Measurements from ENCODE around the gene IRF1.
A peak's percentile ranks its signal among the peaks of the same experiment; 100 is the strongest.
"Not testable (repeated sequence)": the region's sequence is repeated elsewhere in the genome, so short reads cannot be mapped to it uniquely, and the experiment has no call there.

The IRF1 gene

DNA sequence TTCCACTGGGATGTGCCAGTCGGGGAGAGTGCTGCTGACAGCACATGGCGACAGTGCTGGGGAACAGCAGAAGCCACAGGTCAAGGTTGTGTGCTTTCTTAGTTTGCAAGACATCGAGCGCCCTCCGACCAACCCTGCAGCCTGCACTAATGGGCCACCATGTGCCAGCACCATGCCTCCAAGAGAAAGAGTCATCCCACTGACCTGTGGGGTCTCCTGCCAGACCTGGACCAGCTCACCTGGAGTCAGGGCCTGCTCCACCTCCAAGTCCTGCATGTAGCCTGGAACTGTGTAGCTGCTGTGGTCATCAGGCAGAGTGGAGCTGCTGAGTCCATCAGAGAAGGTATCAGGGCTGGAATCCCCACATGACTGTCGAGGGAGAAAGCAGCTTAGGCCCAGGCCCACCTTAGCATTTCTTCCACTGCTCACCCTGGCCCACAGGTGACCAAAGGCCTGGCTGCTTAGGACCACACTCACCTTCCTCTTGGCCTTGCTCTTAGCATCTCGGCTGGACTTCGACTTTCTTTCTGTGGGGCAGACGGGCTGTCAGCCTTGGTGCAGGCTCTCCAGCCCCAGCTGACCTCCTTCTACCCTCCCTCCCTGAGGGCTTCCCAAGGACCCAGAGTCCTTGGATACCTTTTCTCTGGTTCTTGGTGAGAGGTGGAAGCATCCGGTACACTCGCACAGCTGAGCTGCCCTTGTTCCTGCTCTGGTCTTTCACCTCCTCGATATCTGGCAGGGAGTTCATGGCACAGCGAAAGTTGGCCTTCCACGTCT lies 4.1 kb downstream of the IRF1 start:
- no peak for ATAC-seq (replicated peaks)
- Mint-ChIP-seq H3K27ac (peak overlapping the region; percentile 10), H3K9me3 (no peaks in the 10 kb centered on the region), H3K36me3 (peaks cover 35 to 49% of the 10 kb centered on the region in 2 donors), H3K4me1 (peaks cover 37 to 64% of the 10 kb centered on the region in 2 donors), H3K27me3 (no peaks in the 10 kb centered on the region), H3K4me3 (no peak overlapping the region)
- no peak for DNase-seq

DNA sequence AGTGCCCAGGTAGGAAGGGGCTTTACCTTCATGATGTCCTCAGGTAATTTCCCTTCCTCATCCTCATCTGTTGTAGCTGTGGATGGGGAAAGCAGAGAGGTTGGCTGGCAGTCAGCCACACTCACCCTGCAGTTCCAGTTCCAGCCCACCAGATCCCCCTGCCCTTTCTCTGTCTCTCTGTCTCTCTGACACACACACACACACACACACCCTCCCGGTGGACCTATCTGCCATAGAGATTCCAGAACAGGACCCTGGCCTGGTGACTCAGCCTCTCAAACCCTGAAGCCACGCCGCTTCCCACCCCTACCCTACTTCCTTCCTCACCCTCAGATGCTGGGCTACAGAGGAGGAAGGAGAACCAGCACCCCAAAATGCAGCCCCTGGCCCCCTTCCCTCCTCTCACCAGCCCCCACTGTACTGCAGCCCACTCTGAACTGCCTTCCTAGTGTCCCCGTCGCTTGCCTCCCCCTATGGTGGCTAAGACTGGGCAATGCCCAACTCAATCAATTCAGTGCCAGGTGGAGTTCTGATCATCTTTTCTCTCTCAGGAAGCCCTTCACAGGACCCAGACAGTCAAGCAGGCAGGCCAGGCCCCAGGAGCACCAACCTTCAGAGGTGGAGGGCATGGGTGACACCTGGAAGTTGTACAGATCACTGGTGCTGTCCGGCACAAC lies 4.8 kb downstream of the IRF1 start:
- Mint-ChIP-seq H3K9me3 (no peaks in the 10 kb centered on the region), H3K27me3 (no peaks in the 10 kb centered on the region), H3K36me3 (peaks cover 37 to 57% of the 10 kb centered on the region in 2 donors), H3K27ac (peak overlapping the region; percentile 84), H3K4me1 (peaks cover 37 to 61% of the 10 kb centered on the region in 2 donors), H3K4me3 (no peak overlapping the region)
- ATAC-seq (replicated peaks) (no peak), DNase-seq (no peak)

DNA sequence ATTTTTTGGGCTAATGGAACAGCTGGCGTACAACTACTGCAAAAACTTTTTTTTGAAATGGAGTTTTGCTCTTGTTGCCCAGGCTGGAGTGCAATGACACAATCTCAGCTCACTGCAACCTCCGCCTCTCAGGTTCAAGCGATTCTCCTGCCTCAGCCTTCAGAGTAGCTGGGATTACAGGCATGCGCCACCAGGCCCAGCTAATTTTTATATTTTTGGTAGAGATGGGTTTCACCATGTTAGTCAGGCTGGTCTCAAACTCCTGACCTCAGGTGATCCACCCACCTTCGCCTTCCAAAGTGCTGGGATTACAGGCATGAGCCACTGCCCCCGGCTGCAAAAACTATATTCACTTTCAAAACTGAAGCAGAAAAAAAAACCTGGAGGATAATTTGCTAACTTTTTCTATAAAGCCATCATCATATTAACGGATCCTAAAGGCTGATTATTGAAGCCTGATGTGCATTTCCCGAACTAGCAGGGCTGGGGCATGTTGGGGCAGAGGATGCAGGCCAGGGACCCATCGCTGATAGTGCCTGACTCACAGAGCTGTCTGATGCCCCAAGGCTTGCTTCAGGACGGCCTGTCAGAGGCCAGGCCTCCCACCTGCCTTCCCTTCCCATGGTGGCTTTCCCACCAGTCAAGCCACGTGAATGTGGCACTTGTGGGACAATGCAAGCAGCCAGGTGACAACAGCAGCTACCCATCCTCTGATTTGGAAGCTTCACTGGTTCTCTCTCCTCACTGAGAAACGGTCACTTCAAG lies 5.5 kb downstream of the IRF1 start:
- not testable (repeated sequence) for H3K4me3 Mint-ChIP-seq; H3K9me3 Mint-ChIP-seq; H3K27me3 Mint-ChIP-seq; DNase-seq; ATAC-seq (replicated peaks)
- peaks cover 39 to 67% of the 10 kb centered on the region in 2 donors for H3K4me1 Mint-ChIP-seq
- peak overlapping the region; percentile 37 for H3K27ac Mint-ChIP-seq
- H3K36me3 Mint-ChIP-seq = peaks cover 37 to 58% of the 10 kb centered on the region in 2 donors

DNA sequence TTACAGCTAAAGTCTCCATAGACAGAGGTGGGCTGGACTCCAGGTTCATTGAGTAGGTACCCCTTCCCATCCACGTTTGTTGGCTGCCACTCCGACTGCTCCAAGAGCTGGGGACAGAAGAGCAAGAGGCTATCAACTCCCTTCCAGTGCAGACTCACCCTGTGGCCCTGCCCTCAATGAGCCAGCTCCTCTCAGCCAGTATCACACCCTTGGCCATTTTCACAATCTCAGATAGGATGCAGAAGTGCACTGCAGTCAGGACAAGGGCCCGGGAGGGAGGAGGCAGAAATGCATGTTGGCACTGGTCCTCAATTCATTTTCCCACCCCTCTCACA lies 6.2 kb downstream of the IRF1 start:
- H3K36me3 Mint-ChIP-seq = peaks cover 37 to 51% of the 10 kb centered on the region in 2 donors
- no peaks in the 10 kb centered on the region for H3K27me3 Mint-ChIP-seq
- no peak for DNase-seq
- peak overlapping the region; percentile 1 for H3K27ac Mint-ChIP-seq
- no peak for ATAC-seq (replicated peaks)
- H3K9me3 Mint-ChIP-seq = no peaks in the 10 kb centered on the region
- peaks cover 40 to 67% of the 10 kb centered on the region in 2 donors for H3K4me1 Mint-ChIP-seq
- H3K4me3 Mint-ChIP-seq = no peak overlapping the region

DNA sequence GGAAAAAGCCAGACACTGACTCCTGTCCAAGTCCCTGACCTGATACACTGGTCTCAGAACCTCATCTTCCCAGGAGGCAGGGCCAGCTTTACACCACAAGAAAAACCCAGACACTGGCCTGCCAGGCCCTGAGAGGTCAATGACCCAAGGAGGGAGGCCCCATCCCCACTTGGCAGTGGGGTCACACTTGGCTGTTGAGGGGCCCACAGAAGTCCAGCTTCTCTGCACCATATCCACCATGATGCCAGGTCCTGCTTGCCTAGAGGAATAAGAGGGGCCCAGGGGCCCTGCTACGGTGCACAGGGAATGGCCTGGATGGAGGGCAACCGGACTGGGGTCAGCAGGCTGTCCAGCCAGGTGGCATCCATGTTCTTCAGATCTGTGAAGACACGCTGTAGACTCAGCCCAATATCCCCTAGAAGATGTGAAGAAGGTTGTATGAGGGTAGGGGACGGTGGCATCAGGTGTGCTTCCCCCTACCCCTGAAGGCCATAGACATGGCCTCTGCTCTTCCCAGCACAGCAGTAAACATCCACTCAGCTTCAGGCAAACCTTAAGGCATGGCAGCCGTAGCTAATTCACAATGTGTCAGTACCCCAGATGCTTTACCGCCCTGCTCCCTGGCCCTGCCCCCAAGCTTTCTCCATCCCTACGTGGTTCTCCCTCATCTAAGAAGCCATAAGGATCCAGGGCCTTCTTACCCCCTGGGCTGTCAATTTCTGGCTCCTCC lies 6.7 kb downstream of the IRF1 start:
- ATAC-seq (replicated peaks) = no peak
- no peak for DNase-seq
- Mint-ChIP-seq H3K27ac (peak overlapping the region; percentile 59), H3K9me3 (no peaks in the 10 kb centered on the region), H3K4me1 (peaks cover 39 to 67% of the 10 kb centered on the region in 2 donors), H3K4me3 (no peak overlapping the region), H3K27me3 (no peaks in the 10 kb centered on the region), H3K36me3 (peaks cover 37 to 48% of the 10 kb centered on the region in 2 donors)

DNA sequence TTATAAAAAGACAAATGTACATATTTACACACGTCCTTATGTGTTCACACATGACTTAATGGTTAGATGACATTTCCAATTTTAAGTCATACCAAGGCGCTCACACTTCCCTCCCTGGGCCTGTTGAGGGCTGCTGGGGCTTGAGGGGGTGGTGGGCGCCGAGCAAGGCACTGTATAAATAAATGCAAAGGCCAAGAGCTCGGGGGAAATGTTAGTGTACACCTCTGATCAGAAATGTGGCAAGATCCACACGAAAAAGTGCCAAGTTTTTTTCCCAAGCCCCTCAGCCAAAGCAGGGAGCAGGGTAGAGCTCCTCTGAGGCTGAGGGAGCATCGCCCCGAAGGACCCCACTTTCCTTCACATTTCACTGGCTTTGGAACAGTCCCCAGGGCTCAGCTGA lies 7.5 kb downstream of the IRF1 start:
- Mint-ChIP-seq H3K4me1 (peaks cover 42 to 67% of the 10 kb centered on the region in 2 donors), H3K27ac (no peak overlapping the region), H3K4me3 (no peak overlapping the region), H3K36me3 (peaks cover 35 to 47% of the 10 kb centered on the region in 2 donors), H3K9me3 (no peaks in the 10 kb centered on the region), H3K27me3 (no peaks in the 10 kb centered on the region)
- no peak for ATAC-seq (replicated peaks)
- DNase-seq = no peak

DNA sequence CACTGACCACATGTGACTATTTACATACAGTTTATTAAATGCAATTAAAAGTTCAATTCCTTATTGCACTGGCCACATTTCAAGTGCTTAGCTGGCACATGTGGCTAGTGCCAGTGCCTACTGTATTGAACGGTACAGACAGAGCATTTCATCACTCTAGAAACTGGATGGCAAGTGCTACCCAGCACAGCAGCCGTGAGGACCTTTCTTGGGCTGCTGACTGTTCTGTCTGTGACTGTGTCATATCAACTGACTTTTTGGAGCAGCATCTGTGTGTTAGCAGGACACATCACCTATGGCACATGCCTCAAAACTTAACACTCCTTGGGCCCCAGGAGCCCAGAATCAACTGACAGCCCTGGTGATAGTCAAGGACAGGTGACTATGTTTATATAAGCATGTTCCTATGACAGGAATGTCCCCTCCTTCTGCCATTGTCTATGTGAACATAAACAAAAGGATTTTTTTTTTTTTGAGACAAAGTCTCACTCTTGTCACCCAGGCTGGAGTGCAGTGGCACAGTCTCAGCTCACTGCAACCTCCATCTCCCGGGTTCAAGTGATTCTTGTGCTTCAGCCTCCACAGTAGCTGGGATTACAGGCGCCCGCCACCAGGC lies 8.9 kb downstream of the IRF1 start:
- H3K9me3 Mint-ChIP-seq = no peaks in the 10 kb centered on the region
- peaks cover 30 to 36% of the 10 kb centered on the region in 2 donors for H3K36me3 Mint-ChIP-seq
- no peaks in the 10 kb centered on the region for H3K27me3 Mint-ChIP-seq
- H3K4me1 Mint-ChIP-seq = peaks cover 47 to 67% of the 10 kb centered on the region in 2 donors
- H3K4me3 Mint-ChIP-seq = no peak overlapping the region
- ATAC-seq (replicated peaks) (no peak), DNase-seq (no peak)
- no peak overlapping the region for H3K27ac Mint-ChIP-seq

DNA sequence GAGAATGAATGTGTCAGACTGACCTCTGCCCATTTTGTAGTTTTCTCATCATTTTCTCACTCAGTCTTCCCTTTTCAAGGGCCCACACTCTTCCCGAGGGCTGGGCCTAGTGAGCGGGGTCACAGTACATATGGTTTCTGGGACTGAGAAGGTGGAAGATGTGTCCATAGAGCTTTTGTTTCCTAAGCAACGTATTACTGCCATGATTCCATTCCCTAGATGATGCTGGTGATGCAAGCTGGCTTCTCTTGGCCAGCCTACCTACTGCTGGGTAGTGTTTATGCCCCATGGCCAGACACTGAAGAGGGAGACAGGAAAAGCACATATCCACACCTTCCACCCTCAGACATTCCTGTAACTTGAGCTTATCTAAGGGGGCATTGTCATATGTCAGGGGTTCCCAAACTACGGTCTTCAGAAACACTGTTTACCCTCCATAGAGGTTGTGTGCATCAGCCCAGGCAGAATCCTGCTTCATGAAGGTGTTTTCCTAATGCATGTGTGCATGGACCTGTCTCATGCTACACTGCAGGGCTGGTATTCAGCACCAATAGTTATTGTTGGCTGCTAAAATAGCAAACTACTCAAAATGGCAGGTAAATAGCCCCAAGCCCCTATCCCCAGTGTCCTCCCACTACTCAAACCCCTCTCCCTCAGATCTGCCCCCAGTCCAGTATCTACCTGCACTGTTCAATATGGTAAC lies 9.5 kb downstream of the IRF1 start:
- no peak for ATAC-seq (replicated peaks)
- Mint-ChIP-seq H3K36me3 (peaks cover 28 to 29% of the 10 kb centered on the region in 2 donors), H3K4me3 (no peak overlapping the region), H3K27me3 (no peaks in the 10 kb centered on the region), H3K4me1 (peaks cover 49 to 67% of the 10 kb centered on the region in 2 donors), H3K9me3 (no peaks in the 10 kb centered on the region), H3K27ac (peak overlapping the region; percentile 60)
- no peak for DNase-seq

DNA sequence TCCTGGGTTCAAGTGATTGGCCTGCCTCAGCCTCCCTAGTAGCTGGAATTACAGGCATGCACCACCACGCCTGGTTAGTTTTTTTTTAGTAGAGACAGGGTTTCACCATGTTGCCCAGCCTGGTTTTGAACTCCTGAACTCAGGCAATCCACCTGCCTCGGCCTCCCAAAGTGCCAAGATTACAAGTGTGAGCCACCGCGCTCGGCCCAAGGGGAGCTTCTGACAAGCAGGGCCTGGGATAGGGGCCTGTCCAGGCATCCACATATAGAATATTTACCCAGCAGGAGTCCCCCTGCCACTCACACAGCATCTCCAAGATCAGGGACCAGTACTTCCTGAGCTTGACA lies 10.1 kb downstream of the IRF1 start:
- Mint-ChIP-seq H3K27me3 (no peaks in the 10 kb centered on the region), H3K27ac (peak overlapping the region; percentile 60), H3K36me3 (peaks cover 23 to 24% of the 10 kb centered on the region in 2 donors), H3K4me3 (no peak overlapping the region), H3K4me1 (peaks cover 45 to 64% of the 10 kb centered on the region in 2 donors), H3K9me3 (no peaks in the 10 kb centered on the region)
- ATAC-seq (replicated peaks) = no peak
- DNase-seq = no peak

DNA sequence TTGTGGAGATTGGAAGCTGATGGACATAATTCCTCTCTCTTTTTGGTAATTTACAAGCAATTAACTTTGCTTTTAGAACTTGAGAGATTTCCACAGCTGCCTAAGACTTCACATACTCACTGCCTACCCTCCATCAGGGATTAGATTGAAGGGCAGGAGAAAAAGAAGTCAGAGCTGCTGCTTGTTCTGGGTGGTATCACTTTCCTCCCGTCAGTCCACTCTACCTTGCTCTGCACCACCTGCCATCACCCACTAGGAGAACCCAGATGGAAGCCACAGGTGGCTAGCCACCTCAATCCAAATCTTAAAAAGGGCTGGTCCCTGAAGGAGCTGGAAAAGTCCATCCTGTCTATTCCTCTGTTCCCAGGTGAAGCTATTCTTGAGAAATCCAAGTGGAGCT lies 10.5 kb downstream of the IRF1 start:
- DNase-seq (no peak), ATAC-seq (replicated peaks) (peak; percentile 32 to 40)
- peaks cover 43 to 63% of the 10 kb centered on the region in 2 donors for H3K4me1 Mint-ChIP-seq
- H3K27ac Mint-ChIP-seq = no peak overlapping the region
- no peaks in the 10 kb centered on the region for H3K27me3 Mint-ChIP-seq
- H3K36me3 Mint-ChIP-seq = peaks cover 22% of the 10 kb centered on the region in 2 donors
- no peak overlapping the region for H3K4me3 Mint-ChIP-seq
- no peaks in the 10 kb centered on the region for H3K9me3 Mint-ChIP-seq

DNA sequence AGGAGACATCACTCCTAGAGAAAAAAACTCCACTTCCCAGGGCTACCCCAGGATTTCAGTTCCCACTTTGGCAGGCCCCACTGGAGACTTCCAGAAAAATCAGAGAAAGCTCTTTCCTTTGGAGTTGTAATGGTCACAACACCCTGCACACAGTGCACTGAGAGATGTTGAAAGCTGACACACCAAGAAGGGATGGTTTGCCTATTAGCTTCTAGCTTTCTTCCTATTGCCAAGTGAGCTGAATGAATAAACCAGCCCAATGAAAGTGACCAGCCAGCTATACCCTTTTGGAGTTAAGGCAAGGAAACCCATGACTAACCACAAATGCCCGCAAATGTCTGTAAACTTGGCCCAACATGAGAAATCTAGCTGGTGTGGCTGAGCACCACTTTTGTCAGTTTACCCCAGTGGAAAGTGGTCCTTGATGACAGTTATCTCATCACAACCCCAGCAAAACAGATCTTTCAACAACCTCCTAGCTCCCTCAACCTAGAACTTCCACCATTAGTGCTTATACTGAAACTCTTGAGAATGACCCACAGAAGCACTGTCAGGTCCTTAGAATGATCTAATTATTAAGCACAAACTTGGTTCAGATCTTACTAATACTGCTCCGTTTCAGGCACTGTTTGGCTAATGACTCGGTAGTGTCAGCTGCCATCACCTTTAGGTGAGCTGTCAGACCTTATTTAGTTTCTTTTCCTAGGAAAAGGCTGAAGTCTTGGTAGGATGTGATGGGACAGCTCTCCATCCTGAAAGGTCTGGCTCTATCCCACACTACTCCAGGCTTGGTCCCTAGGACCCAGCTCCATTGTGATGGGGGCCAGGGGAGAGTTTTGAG lies 11.2 kb downstream of the IRF1 start:
- DNase-seq = no peak
- Mint-ChIP-seq H3K27me3 (no peaks in the 10 kb centered on the region), H3K36me3 (peaks cover 18 to 19% of the 10 kb centered on the region in 2 donors), H3K4me1 (peaks cover 46 to 67% of the 10 kb centered on the region in 2 donors), H3K9me3 (no peaks in the 10 kb centered on the region), H3K4me3 (no peak overlapping the region), H3K27ac (peak overlapping the region; percentile 77)
- ATAC-seq (replicated peaks) = peak; percentile 23 to 69

DNA sequence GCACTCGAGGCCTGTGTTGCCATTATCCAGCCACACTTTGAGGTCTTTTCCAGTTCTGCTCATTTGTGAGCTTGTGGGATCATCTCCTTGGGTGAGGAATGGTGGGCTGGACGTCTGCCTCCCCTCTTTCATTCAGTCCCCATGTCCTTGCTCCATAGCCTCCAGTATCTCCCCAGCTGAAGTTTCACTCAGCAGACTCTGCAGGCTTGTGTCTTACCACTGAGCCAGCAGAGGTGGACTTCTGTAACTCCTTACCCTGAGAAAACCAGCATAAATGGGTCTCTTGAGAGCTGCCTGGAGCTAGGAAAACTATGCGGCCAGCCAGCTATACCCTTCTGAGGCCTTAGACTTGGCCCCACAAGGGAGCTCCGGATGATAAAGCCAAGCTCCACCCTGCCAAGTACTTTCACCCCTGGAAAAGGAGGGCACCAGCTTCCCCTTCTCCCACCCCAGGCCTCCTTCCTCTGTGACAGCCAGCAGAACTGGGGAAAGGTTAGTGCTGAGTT lies 12.2 kb downstream of the IRF1 start:
- Mint-ChIP-seq H3K9me3 (no peaks in the 10 kb centered on the region), H3K27ac (peak overlapping the region; percentile 77), H3K36me3 (peaks cover 10 to 15% of the 10 kb centered on the region in 2 donors), H3K4me1 (peaks cover 46 to 64% of the 10 kb centered on the region in 2 donors), H3K27me3 (no peaks in the 10 kb centered on the region), H3K4me3 (no peak overlapping the region)
- no peak for ATAC-seq (replicated peaks)
- no peak for DNase-seq

Measured in stimulated activated naive B cell treated with anti-CD40 and anti-IgM and Interleukin-4, amounts not matched to agents 10 μg/mL and 1 μg/mL and 100 μg/mL, for 72 hours (primary cell).